ENCODE measurements around the gene RAET1L. TPM values are rescaled to one million over a fixed set of nuclear protein-coding genes. Genes with fewer than 3 reads are reported as not detected.
A peak's percentile ranks its signal among the peaks of the same experiment; 100 is the strongest.

The RAET1L gene
- total and polyA plus RNA-seq, 10 of the 15 experiments (the other 5 are each of a cell fraction or from before 2014, with no cell fraction given) = not detected

GRCh38 chr6:150004101-150004782 lies 21.1 kb downstream of the RAET1L start (continued):
- TF ChIP-seq REST (IDR thresholded peaks at IDR 0.05; ENCODE audit: low read depth, low read length) = no peak
- no peak for TF ChIP-seq RELB (IDR thresholded peaks at IDR 0.05; ENCODE audit: low read depth)
- no peak for TF ChIP-seq ZNF207 (IDR thresholded peaks at IDR 0.05; ENCODE audit: borderline replicate concordance)
- TF ChIP-seq MEF2B (IDR thresholded peaks at IDR 0.05; ENCODE audit: partially characterized antibody, poor library complexity, severe bottlenecking) = no peak
- TF ChIP-seq ESRRA (IDR thresholded peaks at IDR 0.05; ENCODE audit: low read length) = no peak
- TF ChIP-seq JUNB (IDR thresholded peaks at IDR 0.05) = no peak
- TF ChIP-seq CBFB (IDR thresholded peaks at IDR 0.05; ENCODE audit: low read depth) = no peak
- TF ChIP-seq ZBED1 (IDR thresholded peaks at IDR 0.05; ENCODE audit: borderline replicate concordance) = no peak
- TF ChIP-seq BHLHE40 (IDR thresholded peaks at IDR 0.05; ENCODE audit: borderline replicate concordance in 1 of 2, low read depth in 2 of 2, low read length in 1 of 2) = peak in 1 of 2 experiments; percentile 74; a peak in 3 of 4 replicates
- TF ChIP-seq ZBTB33 (IDR thresholded peaks at IDR 0.05) = no peak
- TF ChIP-seq TAF1 (IDR thresholded peaks at IDR 0.05; ENCODE audit: borderline replicate concordance, low read depth, low read length) = no peak
- no peak for TF ChIP-seq MEF2A (IDR thresholded peaks at IDR 0.05; ENCODE audit: insufficient read depth, low read depth, low read length)
- no peak for TF ChIP-seq SMC3 (IDR thresholded peaks at IDR 0.05; ENCODE audit: borderline replicate concordance, low read length)
- no peak for TF ChIP-seq CTCF (IDR thresholded peaks at IDR 0.05 in 2 of 3, conservative IDR thresholded peaks at IDR 0.05 in 1 of 3; ENCODE audit: control insufficient read depth in 2 of 3, extremely low read depth in 1 of 3, insufficient read depth in 1 of 3, low read depth in 3 of 3, low read length in 3 of 3)
- TF ChIP-seq ATF3 (IDR thresholded peaks at IDR 0.05; ENCODE audit: borderline replicate concordance, extremely low read depth, low read depth, low read length) = no peak
- no peak for TF ChIP-seq CHD1 (IDR thresholded peaks at IDR 0.05; ENCODE audit: low read depth, low read length)
- no peak for TF ChIP-seq SREBF1 (IDR thresholded peaks at IDR 0.05; ENCODE audit: low read length)
- TF ChIP-seq, protein P1, sequence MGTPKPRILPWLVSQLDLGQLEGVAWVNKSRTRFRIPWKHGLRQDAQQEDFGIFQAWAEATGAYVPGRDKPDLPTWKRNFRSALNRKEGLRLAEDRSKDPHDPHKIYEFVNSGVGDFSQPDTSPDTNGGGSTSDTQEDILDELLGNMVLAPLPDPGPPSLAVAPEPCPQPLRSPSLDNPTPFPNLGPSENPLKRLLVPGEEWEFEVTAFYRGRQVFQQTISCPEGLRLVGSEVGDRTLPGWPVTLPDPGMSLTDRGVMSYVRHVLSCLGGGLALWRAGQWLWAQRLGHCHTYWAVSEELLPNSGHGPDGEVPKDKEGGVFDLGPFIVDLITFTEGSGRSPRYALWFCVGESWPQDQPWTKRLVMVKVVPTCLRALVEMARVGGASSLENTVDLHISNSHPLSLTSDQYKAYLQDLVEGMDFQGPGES (IDR thresholded peaks at IDR 0.05) = no peak
- no peak for TF ChIP-seq GABPA (IDR thresholded peaks at IDR 0.05; ENCODE audit: low read depth)
